Gastrocnemius medialis (tissue), 4 donors: Measurements from ENCODE around the gene TOMM7.
"Not testable (repeated sequence)": the region's sequence is repeated elsewhere in the genome, so short reads cannot be mapped to it uniquely, and the experiment has no call there.

ENCODE experiments used
- POLR2A ChIP-seq, 2 donors: fragments of 450-650 bp; IDR thresholded peaks; one replicate each; pipeline ENCODE4 v1.6.1; 2017; ENCODE audit warnings: antibody characterized with exemption in 2 of 2, mild to moderate bottlenecking in 2 of 2, moderate library complexity in 2 of 2
- TF ChIP-seq, protein P1 (sequence below), 5 experiments: fragments of 450-650 bp in 3 of 5; fragments of 200-600 bp in 2 of 5; sonication (generic) in 2 of 5; IDR thresholded peaks in 4 of 5; conservative IDR thresholded peaks in 1 of 5; 1 replicate in 4 of 5; 2 replicates in 1 of 5; pipeline ENCODE4 v1.5.1; 2016 to 2019; ENCODE audit warnings: antibody characterized with exemption in 5 of 5, mild to moderate bottlenecking in 3 of 5, moderate library complexity in 3 of 5

DNA sequence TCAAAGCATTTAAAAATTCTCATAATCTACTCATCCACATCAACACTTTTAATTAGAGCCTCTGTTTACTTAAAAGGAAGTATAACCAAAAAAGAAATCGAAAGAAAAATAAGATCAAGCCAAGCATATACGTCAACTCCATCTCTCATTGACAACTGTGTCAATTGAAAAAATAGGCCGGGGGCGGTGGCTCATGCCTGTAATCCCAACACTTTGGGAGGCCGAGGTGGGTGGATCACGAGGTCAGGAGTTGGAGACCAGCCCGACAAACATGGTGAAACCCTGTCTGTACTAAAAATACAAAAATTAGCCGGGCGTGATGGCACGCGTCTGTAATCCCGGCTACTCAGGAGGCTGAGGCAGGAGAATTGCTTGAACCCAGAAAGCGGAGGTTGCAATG is 32.0 kb downstream of the TOMM7 start:
- TF ChIP-seq POLR2A (IDR thresholded peaks at IDR 0.05): not testable (repeated sequence)
- TF ChIP-seq, protein P1, sequence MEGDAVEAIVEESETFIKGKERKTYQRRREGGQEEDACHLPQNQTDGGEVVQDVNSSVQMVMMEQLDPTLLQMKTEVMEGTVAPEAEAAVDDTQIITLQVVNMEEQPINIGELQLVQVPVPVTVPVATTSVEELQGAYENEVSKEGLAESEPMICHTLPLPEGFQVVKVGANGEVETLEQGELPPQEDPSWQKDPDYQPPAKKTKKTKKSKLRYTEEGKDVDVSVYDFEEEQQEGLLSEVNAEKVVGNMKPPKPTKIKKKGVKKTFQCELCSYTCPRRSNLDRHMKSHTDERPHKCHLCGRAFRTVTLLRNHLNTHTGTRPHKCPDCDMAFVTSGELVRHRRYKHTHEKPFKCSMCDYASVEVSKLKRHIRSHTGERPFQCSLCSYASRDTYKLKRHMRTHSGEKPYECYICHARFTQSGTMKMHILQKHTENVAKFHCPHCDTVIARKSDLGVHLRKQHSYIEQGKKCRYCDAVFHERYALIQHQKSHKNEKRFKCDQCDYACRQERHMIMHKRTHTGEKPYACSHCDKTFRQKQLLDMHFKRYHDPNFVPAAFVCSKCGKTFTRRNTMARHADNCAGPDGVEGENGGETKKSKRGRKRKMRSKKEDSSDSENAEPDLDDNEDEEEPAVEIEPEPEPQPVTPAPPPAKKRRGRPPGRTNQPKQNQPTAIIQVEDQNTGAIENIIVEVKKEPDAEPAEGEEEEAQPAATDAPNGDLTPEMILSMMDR (IDR thresholded peaks at IDR 0.05 in 4 of 5, conservative IDR thresholded peaks at IDR 0.05 in 1 of 5): not testable (repeated sequence)
